GM12801 (cell line): ENCODE data around the gene TRDMT1.

Source experiments
- CTCF ChIP-seq: IDR thresholded peaks from one replicate; pipeline ENCODE4 v1.5.1; 2011; ENCODE audit warnings: control low read depth; ENCODE audit not compliant: insufficient read length; ENCODE audit errors: extremely low read depth

The TRDMT1 gene

GRCh38 chr10:17236468-17237148 lies 35.1 kb upstream of the TRDMT1 start:
- no peak for TF ChIP-seq CTCF

- TF ChIP-seq CTCF: no peak
Observed at GRCh38 chr10:17235136-17235535, 33.7 kb upstream of the TRDMT1 start.

GRCh38 chr10:17234431-17234945 lies 33.0 kb upstream of the TRDMT1 start:
- no peak for TF ChIP-seq CTCF

- no peak for TF ChIP-seq CTCF
Observed at GRCh38 chr10:17233286-17233991, 32.0 kb upstream of the TRDMT1 start.

- TF ChIP-seq CTCF: no peak
Observed at GRCh38 chr10:17232276-17232960, 30.9 kb upstream of the TRDMT1 start.

- no peak for TF ChIP-seq CTCF
Observed at GRCh38 chr10:17231788-17232187, 30.3 kb upstream of the TRDMT1 start.

GRCh38 chr10:17229967-17230682 lies 28.7 kb upstream of the TRDMT1 start:
- TF ChIP-seq CTCF: no peak
